Glutamatergic neuron (in vitro differentiated cells): ENCODE measurements around the gene CACNB2. TPM values are rescaled to one million over a fixed set of nuclear protein-coding genes. Genes with fewer than 3 reads are reported as not detected.

Experiments
- DNase-seq: peaks from one replicate; pipeline ENCODE4 v3.0.0; 2022
- H3K27ac Mint-ChIP-seq: one replicate; pipeline ENCODE4 v1.8.0; 2020; ENCODE audit warnings: mild to moderate bottlenecking, mixed read lengths, inconsistent platforms; ENCODE audit not compliant: unreplicated experiment
- H3K27me3 Mint-ChIP-seq: one replicate; pipeline ENCODE4 v1.8.0; 2020; ENCODE audit warnings: mild to moderate bottlenecking, moderate library complexity, mixed read lengths, inconsistent platforms; ENCODE audit not compliant: unreplicated experiment
- H3K36me3 Mint-ChIP-seq: one replicate; pipeline ENCODE4 v1.8.0; 2020; ENCODE audit warnings: mild to moderate bottlenecking, mixed read lengths, inconsistent platforms; ENCODE audit not compliant: unreplicated experiment
- H3K4me1 Mint-ChIP-seq: one replicate; pipeline ENCODE4 v1.8.0; 2020; ENCODE audit warnings: mild to moderate bottlenecking, low read depth, mixed read lengths, inconsistent platforms; ENCODE audit not compliant: unreplicated experiment
- H3K4me3 Mint-ChIP-seq: one replicate; pipeline ENCODE4 v1.8.0; 2020; ENCODE audit warnings: mild to moderate bottlenecking, mixed read lengths, inconsistent platforms; ENCODE audit not compliant: unreplicated experiment
- H3K9me3 Mint-ChIP-seq: one replicate; pipeline ENCODE4 v1.8.0; 2020; ENCODE audit warnings: mild to moderate bottlenecking, moderate library complexity, mixed read lengths, inconsistent platforms; ENCODE audit not compliant: unreplicated experiment
- CTCF ChIP-seq: fragments of 200-600 bp; sonication (generic); IDR thresholded peaks from one replicate; pipeline ENCODE4 v1.5.0; 2021; ENCODE audit not compliant: partially characterized antibody, unreplicated experiment
- total RNA-seq: library from RNA; stranded (reverse); fragmentation: NEBNext Ultra II Directional; extraction: Animal tissue kit (Norgen Biotek cat#: 25700); gene quantifications from one replicate; pipeline ENCODE4 v1.2.1, GENCODE V29; 2021; ENCODE audit not compliant: unreplicated experiment

CACNB2 gene
- total RNA-seq, 1 donor from 2014 or later: 3.2 TPM

GRCh38 chr10:18221123-18221522 lies 80.9 kb downstream of the CACNB2 start:
- Mint-ChIP-seq H3K4me1 (peaks cover 4% of the 10 kb centered on the region), H3K27ac (no peak overlapping the region)

GRCh38 chr10:18221882-18222281 lies 81.7 kb downstream of the CACNB2 start:
- no peak overlapping the region for H3K27ac Mint-ChIP-seq
- DNase-seq: no peak
- H3K36me3 Mint-ChIP-seq: no peaks in the 10 kb centered on the region
- no peaks in the 10 kb centered on the region for H3K9me3 Mint-ChIP-seq
- TF ChIP-seq CTCF: no peak
- peaks cover under 1% of the 10 kb centered on the region for H3K27me3 Mint-ChIP-seq
- H3K4me3 Mint-ChIP-seq: no peak overlapping the region
- H3K4me1 Mint-ChIP-seq: peaks cover 4% of the 10 kb centered on the region

More at GRCh38 chr10:18221123-18221522, 80.9 kb downstream of the CACNB2 start:
- Mint-ChIP-seq H3K9me3 (no peaks in the 10 kb centered on the region), H3K4me3 (no peak overlapping the region), H3K27me3 (no peaks in the 10 kb centered on the region), H3K36me3 (no peaks in the 10 kb centered on the region)
- no peak for DNase-seq
- no peak for TF ChIP-seq CTCF

GRCh38 chr10:18222866-18223265 lies 82.6 kb downstream of the CACNB2 start:
- H3K9me3 Mint-ChIP-seq: no peaks in the 10 kb centered on the region
- H3K4me1 Mint-ChIP-seq: no peaks in the 10 kb centered on the region
- DNase-seq: no peak
- peaks cover 3% of the 10 kb centered on the region for H3K27me3 Mint-ChIP-seq
- no peak overlapping the region for H3K4me3 Mint-ChIP-seq
- TF ChIP-seq CTCF: no peak
- no peaks in the 10 kb centered on the region for H3K36me3 Mint-ChIP-seq
- H3K27ac Mint-ChIP-seq: no peak overlapping the region

DNA sequence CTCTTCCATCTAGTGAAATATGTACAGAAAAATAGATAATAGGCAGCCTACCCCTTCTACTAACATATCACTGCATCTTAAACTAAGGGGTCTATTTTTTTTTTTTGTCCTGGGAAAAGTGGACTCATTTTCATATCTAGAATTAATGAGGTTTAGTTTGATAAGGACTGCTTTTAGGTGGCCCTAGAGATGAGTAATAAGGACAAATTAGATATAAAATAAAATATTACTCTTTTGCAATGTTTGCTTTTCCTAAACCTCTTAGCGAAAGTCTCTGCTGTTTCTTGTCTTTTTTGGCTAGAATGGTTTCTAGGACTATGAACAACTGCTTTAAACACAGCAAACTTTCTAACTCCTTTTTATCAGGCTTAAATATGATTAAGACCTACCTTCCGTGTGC lies 83.7 kb downstream of the CACNB2 start:
- no peak for TF ChIP-seq CTCF
- H3K27me3 Mint-ChIP-seq: peaks cover 3% of the 10 kb centered on the region
- H3K36me3 Mint-ChIP-seq: no peaks in the 10 kb centered on the region
- no peaks in the 10 kb centered on the region for H3K9me3 Mint-ChIP-seq
- no peak overlapping the region for H3K27ac Mint-ChIP-seq
- H3K4me1 Mint-ChIP-seq: no peaks in the 10 kb centered on the region
- no peak for DNase-seq
- H3K4me3 Mint-ChIP-seq: no peak overlapping the region

DNA sequence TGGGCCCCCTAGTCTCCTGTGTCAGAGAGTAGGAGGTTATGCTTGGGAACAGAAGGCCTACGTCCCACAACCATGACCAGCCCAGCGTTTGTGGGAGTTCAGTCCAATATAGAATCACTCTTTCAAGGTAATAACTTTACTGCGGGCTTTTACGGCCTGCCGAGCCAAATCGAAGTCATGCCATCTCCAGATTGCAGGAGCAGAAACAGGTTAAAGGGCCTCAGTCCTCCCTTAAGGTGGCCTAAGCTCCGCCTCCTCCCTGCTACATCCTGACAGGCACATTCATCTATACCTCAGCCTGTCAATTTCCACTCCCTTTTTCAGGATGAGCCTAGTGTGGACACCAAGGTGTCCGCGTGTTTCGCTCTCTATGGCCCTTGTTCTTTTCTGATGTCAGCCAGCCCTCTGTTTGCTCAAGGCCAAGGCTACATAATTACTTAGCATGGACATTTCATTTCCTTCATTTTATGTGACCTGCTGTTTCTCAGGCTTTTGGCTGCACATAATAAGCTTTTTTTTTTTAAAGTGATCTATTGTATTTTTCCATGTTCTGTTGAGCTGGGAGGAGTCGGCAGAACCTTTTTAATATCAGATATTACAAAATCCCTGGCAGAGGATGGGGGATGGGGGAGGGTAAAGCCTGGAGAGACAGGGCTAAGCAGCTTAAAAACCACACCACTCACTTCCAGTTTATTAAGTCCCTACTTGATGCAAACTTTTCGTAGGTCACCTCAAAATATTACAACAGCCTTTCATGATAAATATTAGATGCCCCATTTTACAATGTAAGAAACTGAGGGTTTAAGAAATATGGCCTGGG lies 84.6 kb downstream of the CACNB2 start:
- no peak overlapping the region for H3K27ac Mint-ChIP-seq
- DNase-seq: no peak
- H3K36me3 Mint-ChIP-seq: no peaks in the 10 kb centered on the region
- H3K9me3 Mint-ChIP-seq: no peaks in the 10 kb centered on the region
- H3K4me3 Mint-ChIP-seq: no peak overlapping the region
- H3K4me1 Mint-ChIP-seq: no peaks in the 10 kb centered on the region
- H3K27me3 Mint-ChIP-seq: peaks cover 3% of the 10 kb centered on the region
- no peak for TF ChIP-seq CTCF
